ENCODE data around the gene MYL2. TPM values are rescaled to one million over a fixed set of nuclear protein-coding genes. Genes with fewer than 3 reads are reported as not detected.
"Not testable (repeated sequence)": the region's sequence is repeated elsewhere in the genome, so short reads cannot be mapped to it uniquely, and the experiment has no call there.

Gene MYL2
- total RNA-seq, 4 donors from 2014 or later = not detected

GRCh38 chr12:110957159-110957558 is 36.8 kb upstream of the MYL2 start:
- DNase-seq (ENCODE audit: extremely low spot score) = no peak

GRCh38 chr12:110950867-110951266 is 30.5 kb upstream of the MYL2 start:
- Histone ChIP-seq H3K9me3 (peaks cover 0 to 21% (median 16%) of the 10 kb centered on the region in 4 donors), H3K27me3 (peaks cover 0 to 11% (median 0%) of the 10 kb centered on the region in 4 donors)
- H3K27ac ChIP-seq (replicated peaks in 1 of 4); intact Hi-C loops (cut with DNase I); DNase-seq (ENCODE audit: extremely low spot score); H3K4me3 ChIP-seq; H3K36me3 ChIP-seq; H3K4me1 ChIP-seq: not testable (repeated sequence)
- 98% methylated on average over 8 of the region's 31 CpGs for WGBS

More at GRCh38 chr12:110957159-110957558, 36.8 kb upstream of the MYL2 start:
- TF ChIP-seq CTCF (IDR thresholded peaks at IDR 0.05) = no peak
- TF ChIP-seq POLR2A (IDR thresholded peaks at IDR 0.05; ENCODE audit: low read depth) = no peak
- TF ChIP-seq POLR2AphosphoS5 (IDR thresholded peaks at IDR 0.05) = no peak
- no peak for TF ChIP-seq EP300 (IDR thresholded peaks at IDR 0.05)
- Histone ChIP-seq H3K36me3 (no peaks in the 10 kb centered on the region), H3K27me3 (peaks cover 0 to 41% (median 1%) of the 10 kb centered on the region in 4 donors), H3K4me1 (no peaks in the 10 kb centered on the region), H3K27ac (replicated peaks in 1 of 4) (no peak overlapping the region), H3K4me3 (no peak overlapping the region), H3K9me3 (peaks cover 0 to 10% (median 0%) of the 10 kb centered on the region in 4 donors)
- 88% methylated on average over 6 of the region's 10 CpGs for WGBS
- intact Hi-C loops (cut with DNase I) = no loop called here

GRCh38 chr12:110950466-110950865 is 30.1 kb upstream of the MYL2 start:
- intact Hi-C loops (cut with DNase I); H3K4me1 ChIP-seq; H3K4me3 ChIP-seq; H3K27ac ChIP-seq (replicated peaks in 1 of 4); DNase-seq (ENCODE audit: extremely low spot score); H3K36me3 ChIP-seq: not testable (repeated sequence)
- peaks cover 0 to 24% (median 20%) of the 10 kb centered on the region in 4 donors for H3K9me3 ChIP-seq
- H3K27me3 ChIP-seq = peaks cover 0 to 11% (median 0%) of the 10 kb centered on the region in 4 donors
- 90% methylated on average over 6 of the region's 31 CpGs for whole genome bisulfite sequencing

GRCh38 chr12:110948041-110948440 is 27.7 kb upstream of the MYL2 start:
- H3K4me3 ChIP-seq = no peak overlapping the region
- intact Hi-C loops (cut with DNase I) = no loop called here
- peaks cover 0 to 4% (median 0%) of the 10 kb centered on the region in 4 donors for H3K27me3 ChIP-seq
- peaks cover 0 to 33% (median 25%) of the 10 kb centered on the region in 4 donors for H3K9me3 ChIP-seq
- TF ChIP-seq POLR2A (IDR thresholded peaks at IDR 0.05; ENCODE audit: low read depth) (no peak), CTCF (IDR thresholded peaks at IDR 0.05) (no peak), EP300 (IDR thresholded peaks at IDR 0.05) (no peak), POLR2AphosphoS5 (IDR thresholded peaks at IDR 0.05) (no peak)
- DNase-seq (ENCODE audit: extremely low spot score) = no peak
- 79% methylated on average over 2 of the region's 2 CpGs for WGBS
- H3K36me3 ChIP-seq = no peaks in the 10 kb centered on the region
- H3K4me1 ChIP-seq = no peaks in the 10 kb centered on the region
- H3K27ac ChIP-seq (replicated peaks in 1 of 4) = no peak overlapping the region

- Histone ChIP-seq H3K4me3 (no peak overlapping the region), H3K27me3 (peaks cover 0 to 22% (median 0%) of the 10 kb centered on the region in 4 donors), H3K4me1 (no peaks in the 10 kb centered on the region), H3K27ac (replicated peaks in 1 of 4) (no peak overlapping the region), H3K36me3 (no peaks in the 10 kb centered on the region), H3K9me3 (peaks cover 0 to 33% (median 25%) of the 10 kb centered on the region in 4 donors)
- TF ChIP-seq CTCF (IDR thresholded peaks at IDR 0.05) (no peak), POLR2A (IDR thresholded peaks at IDR 0.05; ENCODE audit: low read depth) (no peak), POLR2AphosphoS5 (IDR thresholded peaks at IDR 0.05) (no peak), EP300 (IDR thresholded peaks at IDR 0.05) (no peak)
- 57% methylated on average over 2 of the region's 2 CpGs for WGBS
- intact Hi-C loops (cut with DNase I) = no loop called here
- no peak for DNase-seq (ENCODE audit: extremely low spot score)
These were observed 23.0 kb upstream of the MYL2 start for GRCh38 chr12:110943373-110943772.

GRCh38 chr12:110941391-110941790 is 21.0 kb upstream of the MYL2 start:
- Histone ChIP-seq H3K4me1 (peaks cover 6 to 8% (median 7%) of the 10 kb centered on the region in 4 donors), H3K27ac (replicated peaks in 1 of 4) (no peak overlapping the region), H3K36me3 (no peaks in the 10 kb centered on the region), H3K4me3 (no peak overlapping the region), H3K9me3 (peaks cover 0 to 17% (median 13%) of the 10 kb centered on the region in 4 donors), H3K27me3 (peaks cover 0 to 37% (median 0%) of the 10 kb centered on the region in 4 donors)
- WGBS = 85% methylated on average over 6 of the region's 6 CpGs
- no peak for TF ChIP-seq EP300 (IDR thresholded peaks at IDR 0.05)
- intact Hi-C loops (cut with DNase I) = no loop called here
- no peak for DNase-seq (ENCODE audit: extremely low spot score)
